GM19463 (cell line): ENCODE measurements around the gene SMAD7.
"Not testable (repeated sequence)": the region's sequence is repeated elsewhere in the genome, so short reads cannot be mapped to it uniquely, and the experiment has no call there.

Experiments used
- ATAC-seq: cut with Tn5 transposase; IDR thresholded peaks from one replicate; pipeline ENCODE4 v1.9.1; 2021; ENCODE audit warnings: mild to moderate bottlenecking, moderate library complexity; ENCODE audit not compliant: unreplicated experiment

Gene SMAD7

GRCh38 chr18:48884306-48884705, 66.5 kb downstream of the SMAD7 start:
- ATAC-seq = no peak

- no peak for ATAC-seq
Observed at GRCh38 chr18:48882379-48882778, 68.4 kb downstream of the SMAD7 start.

GRCh38 chr18:48880931-48881330, 69.8 kb downstream of the SMAD7 start:
- ATAC-seq = no peak

GRCh38 chr18:48879008-48879431, 71.7 kb downstream of the SMAD7 start:
- ATAC-seq = no peak

GRCh38 chr18:48878471-48878870, 72.3 kb downstream of the SMAD7 start:
- no peak for ATAC-seq

- no peak for ATAC-seq
Observed at GRCh38 chr18:48877941-48878340, 72.8 kb downstream of the SMAD7 start.

GRCh38 chr18:48876590-48876989, 74.2 kb downstream of the SMAD7 start:
- no peak for ATAC-seq

GRCh38 chr18:48875942-48876511, 74.7 kb downstream of the SMAD7 start:
- ATAC-seq = no peak

GRCh38 chr18:48875314-48875941, 75.3 kb downstream of the SMAD7 start:
- no peak for ATAC-seq

GRCh38 chr18:48874701-48875162, 76.0 kb downstream of the SMAD7 start:
- no peak for ATAC-seq

GRCh38 chr18:48874233-48874632, 76.5 kb downstream of the SMAD7 start:
- no peak for ATAC-seq

GRCh38 chr18:48872234-48873145, 78.3 kb downstream of the SMAD7 start:
- ATAC-seq = no peak

- ATAC-seq = no peak
Observed at GRCh38 chr18:48871391-48872166, 79.2 kb downstream of the SMAD7 start.

GRCh38 chr18:48870926-48871325, 79.8 kb downstream of the SMAD7 start:
- not testable (repeated sequence) for ATAC-seq
